Keratinocyte (primary cell): ENCODE results near the gene CHPT1.

Source experiments
- EZH2 ChIP-seq: IDR thresholded peaks from one replicate; pipeline ENCODE4 v1.6.1; 2012; ENCODE audit warnings: inconsistent platforms, mild to moderate bottlenecking, low read length, moderate library complexity
- TF ChIP-seq, protein P1 (sequence below), 3 experiments: IDR thresholded peaks in 1 of 3; conservative IDR thresholded peaks in 1 of 3; optimal IDR thresholded peaks in 1 of 3; 2 replicates in 2 of 3; 3 replicates in 1 of 3; pipeline versions ENCODE3 to v1.5.1; 2011; ENCODE audit warnings: low read length in 3 of 3, mild to moderate bottlenecking in 3 of 3, moderate library complexity in 2 of 3, control low read depth in 1 of 3, inconsistent platforms in 1 of 3; ENCODE audit not compliant: insufficient read depth in 2 of 3; ENCODE audit errors: extremely low read depth in 1 of 3

GRCh38 chr12:101706403-101706802, 9.0 kb downstream of the CHPT1 start:
- TF ChIP-seq, protein P1, sequence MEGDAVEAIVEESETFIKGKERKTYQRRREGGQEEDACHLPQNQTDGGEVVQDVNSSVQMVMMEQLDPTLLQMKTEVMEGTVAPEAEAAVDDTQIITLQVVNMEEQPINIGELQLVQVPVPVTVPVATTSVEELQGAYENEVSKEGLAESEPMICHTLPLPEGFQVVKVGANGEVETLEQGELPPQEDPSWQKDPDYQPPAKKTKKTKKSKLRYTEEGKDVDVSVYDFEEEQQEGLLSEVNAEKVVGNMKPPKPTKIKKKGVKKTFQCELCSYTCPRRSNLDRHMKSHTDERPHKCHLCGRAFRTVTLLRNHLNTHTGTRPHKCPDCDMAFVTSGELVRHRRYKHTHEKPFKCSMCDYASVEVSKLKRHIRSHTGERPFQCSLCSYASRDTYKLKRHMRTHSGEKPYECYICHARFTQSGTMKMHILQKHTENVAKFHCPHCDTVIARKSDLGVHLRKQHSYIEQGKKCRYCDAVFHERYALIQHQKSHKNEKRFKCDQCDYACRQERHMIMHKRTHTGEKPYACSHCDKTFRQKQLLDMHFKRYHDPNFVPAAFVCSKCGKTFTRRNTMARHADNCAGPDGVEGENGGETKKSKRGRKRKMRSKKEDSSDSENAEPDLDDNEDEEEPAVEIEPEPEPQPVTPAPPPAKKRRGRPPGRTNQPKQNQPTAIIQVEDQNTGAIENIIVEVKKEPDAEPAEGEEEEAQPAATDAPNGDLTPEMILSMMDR (optimal IDR thresholded peaks at IDR 0.05 in 1 of 3, IDR thresholded peaks at IDR 0.05 in 1 of 3, conservative IDR thresholded peaks at IDR 0.05 in 1 of 3; ENCODE audit: extremely low read depth in 1 of 3, insufficient read depth in 2 of 3, low read length in 3 of 3) = no peak
- no peak for TF ChIP-seq EZH2
